Measurements from ENCODE around the gene SNX9. TPM values are rescaled to one million over a fixed set of nuclear protein-coding genes. Genes with fewer than 3 reads are reported as not detected.

The SNX9 gene
- polyA plus RNA-seq, 4 donors, result 36.4 to 57.8 (median 51.3) TPM

GRCh38 chr6:157831018-157831369 lies 7.9 kb downstream of the SNX9 start:
- H3K27me3 ChIP-seq (ENCODE audit: control insufficient read depth in 3 of 3, insufficient read depth in 3 of 3, low read length in 3 of 3), result no peaks in the 10 kb centered on the region
- FAIRE-seq, result no peak
- WGBS, 3 donors, result 80 to 94% (median 85%) methylated on average over 2 of the region's 2 CpGs
- peaks cover 0 to 14% (median 0%) of the 10 kb centered on the region in 3 donors for H3K36me3 ChIP-seq (ENCODE audit: control insufficient read depth in 3 of 3, insufficient read depth in 2 of 3, low read depth in 1 of 3, low read length in 3 of 3)
- H3K4me1 ChIP-seq (ENCODE audit: control insufficient read depth in 3 of 3, insufficient read depth in 2 of 3, low read depth in 1 of 3, low read length in 2 of 3), result peaks cover 2 to 4% (median 3%) of the 10 kb centered on the region in 3 donors
- peaks cover 0 to 5% of the 10 kb centered on the region in 2 donors for H3K9me3 ChIP-seq (ENCODE audit: control insufficient read depth in 2 of 2, insufficient read depth in 1 of 2, low read depth in 1 of 2, low read length in 1 of 2)
- DNase-seq, result no peak
- no peak overlapping the region for H3K4me3 ChIP-seq (ENCODE audit: low read depth in 1 of 3, low read length in 3 of 3)
- peak overlapping the region in 1 of 3 donors; percentile 30 for H3K27ac ChIP-seq (ENCODE audit: low read depth in 1 of 3, low read length in 2 of 3)

- Histone ChIP-seq H3K27ac (ENCODE audit: low read depth in 1 of 3, low read length in 2 of 3) (peak overlapping the region in 1 of 3 donors; percentile 37), H3K27me3 (ENCODE audit: control insufficient read depth in 3 of 3, insufficient read depth in 3 of 3, low read length in 3 of 3) (no peaks in the 10 kb centered on the region), H3K4me3 (ENCODE audit: low read depth in 1 of 3, low read length in 3 of 3) (no peak overlapping the region), H3K4me1 (ENCODE audit: control insufficient read depth in 3 of 3, insufficient read depth in 2 of 3, low read depth in 1 of 3, low read length in 2 of 3) (peaks cover 2 to 4% (median 3%) of the 10 kb centered on the region in 3 donors), H3K9me3 (ENCODE audit: control insufficient read depth in 2 of 2, insufficient read depth in 1 of 2, low read depth in 1 of 2, low read length in 1 of 2) (peaks cover 0 to 5% of the 10 kb centered on the region in 2 donors), H3K36me3 (ENCODE audit: control insufficient read depth in 3 of 3, insufficient read depth in 2 of 3, low read depth in 1 of 3, low read length in 3 of 3) (peaks cover 0 to 14% (median 0%) of the 10 kb centered on the region in 3 donors)
- peak in 1 of 2 donors; percentile 38 for DNase-seq
- 64 to 78% (median 65%) methylated on average over 3 of the region's 3 CpGs for WGBS, 3 donors
- no peak for FAIRE-seq
Measured at GRCh38 chr6:157831424-157832249, 8.6 kb downstream of the SNX9 start.

GRCh38 chr6:157832250-157832967 lies 9.4 kb downstream of the SNX9 start:
- Histone ChIP-seq H3K4me1 (ENCODE audit: control insufficient read depth in 3 of 3, insufficient read depth in 2 of 3, low read depth in 1 of 3, low read length in 2 of 3) (peaks cover 2 to 4% (median 3%) of the 10 kb centered on the region in 3 donors), H3K27me3 (ENCODE audit: control insufficient read depth in 3 of 3, insufficient read depth in 3 of 3, low read length in 3 of 3) (no peaks in the 10 kb centered on the region), H3K27ac (ENCODE audit: low read depth in 1 of 3, low read length in 2 of 3) (peak overlapping the region in 1 of 3 donors; percentile 37), H3K36me3 (ENCODE audit: control insufficient read depth in 3 of 3, insufficient read depth in 2 of 3, low read depth in 1 of 3, low read length in 3 of 3) (peaks cover 0 to 14% (median 0%) of the 10 kb centered on the region in 3 donors), H3K4me3 (ENCODE audit: low read depth in 1 of 3, low read length in 3 of 3) (no peak overlapping the region), H3K9me3 (ENCODE audit: control insufficient read depth in 2 of 2, insufficient read depth in 1 of 2, low read depth in 1 of 2, low read length in 1 of 2) (peaks cover 0 to 5% of the 10 kb centered on the region in 2 donors)
- DNase-seq (no peak), FAIRE-seq (no peak)
- 69 to 80% (median 79%) methylated on average over 3 of the region's 3 CpGs for WGBS, 3 donors

- Histone ChIP-seq H3K27ac (ENCODE audit: low read depth in 1 of 3, low read length in 2 of 3) (no peak overlapping the region), H3K4me3 (ENCODE audit: low read depth in 1 of 3, low read length in 3 of 3) (no peak overlapping the region), H3K36me3 (ENCODE audit: control insufficient read depth in 3 of 3, insufficient read depth in 2 of 3, low read depth in 1 of 3, low read length in 3 of 3) (peaks cover 0 to 12% (median 0%) of the 10 kb centered on the region in 3 donors), H3K4me1 (ENCODE audit: control insufficient read depth in 3 of 3, insufficient read depth in 2 of 3, low read depth in 1 of 3, low read length in 2 of 3) (peaks cover 2 to 4% (median 3%) of the 10 kb centered on the region in 3 donors), H3K9me3 (ENCODE audit: control insufficient read depth in 2 of 2, insufficient read depth in 1 of 2, low read depth in 1 of 2, low read length in 1 of 2) (peaks cover 0 to 5% of the 10 kb centered on the region in 2 donors), H3K27me3 (ENCODE audit: control insufficient read depth in 3 of 3, insufficient read depth in 3 of 3, low read length in 3 of 3) (no peaks in the 10 kb centered on the region)
- no peak for DNase-seq
- FAIRE-seq, result no peak
- WGBS, 3 donors, result 91 to 95% (median 92%) methylated on average over 6 of the region's 6 CpGs
Measured at GRCh38 chr6:157834549-157834948, 11.5 kb downstream of the SNX9 start.

- Histone ChIP-seq H3K4me1 (ENCODE audit: control insufficient read depth in 3 of 3, insufficient read depth in 2 of 3, low read depth in 1 of 3, low read length in 2 of 3) (peaks cover 3 to 10% (median 8%) of the 10 kb centered on the region in 3 donors), H3K4me3 (ENCODE audit: low read depth in 1 of 3, low read length in 3 of 3) (no peak overlapping the region), H3K36me3 (ENCODE audit: control insufficient read depth in 3 of 3, insufficient read depth in 2 of 3, low read depth in 1 of 3, low read length in 3 of 3) (peaks cover 0 to 10% (median 0%) of the 10 kb centered on the region in 3 donors), H3K9me3 (ENCODE audit: control insufficient read depth in 2 of 2, insufficient read depth in 1 of 2, low read depth in 1 of 2, low read length in 1 of 2) (no peaks in the 10 kb centered on the region), H3K27ac (ENCODE audit: low read depth in 1 of 3, low read length in 2 of 3) (no peak overlapping the region), H3K27me3 (ENCODE audit: control insufficient read depth in 3 of 3, insufficient read depth in 3 of 3, low read length in 3 of 3) (no peaks in the 10 kb centered on the region)
- FAIRE-seq (no peak), DNase-seq (no peak)
- 86 to 87% (median 87%) methylated on average over 5 of the region's 5 CpGs for WGBS, 3 donors
Measured at GRCh38 chr6:157838718-157839430, 15.8 kb downstream of the SNX9 start.

- DNase-seq, result no peak
- H3K27me3 ChIP-seq (ENCODE audit: control insufficient read depth in 3 of 3, insufficient read depth in 3 of 3, low read length in 3 of 3), result no peaks in the 10 kb centered on the region
- no peak for FAIRE-seq
- WGBS, 3 donors, result 95 to 99% (median 96%) methylated on average over 5 of the region's 5 CpGs
- H3K4me3 ChIP-seq (ENCODE audit: low read depth in 1 of 3, low read length in 3 of 3), result no peak overlapping the region
- H3K27ac ChIP-seq (ENCODE audit: low read depth in 1 of 3, low read length in 2 of 3), result no peak overlapping the region
- no peaks in the 10 kb centered on the region for H3K9me3 ChIP-seq (ENCODE audit: control insufficient read depth in 2 of 2, insufficient read depth in 1 of 2, low read depth in 1 of 2, low read length in 1 of 2)
- peaks cover 3 to 10% (median 8%) of the 10 kb centered on the region in 3 donors for H3K4me1 ChIP-seq (ENCODE audit: control insufficient read depth in 3 of 3, insufficient read depth in 2 of 3, low read depth in 1 of 3, low read length in 2 of 3)
- peaks cover 0 to 11% (median 0%) of the 10 kb centered on the region in 3 donors for H3K36me3 ChIP-seq (ENCODE audit: control insufficient read depth in 3 of 3, insufficient read depth in 2 of 3, low read depth in 1 of 3, low read length in 3 of 3)
Measured at GRCh38 chr6:157839606-157840005, 16.6 kb downstream of the SNX9 start.

GRCh38 chr6:157840261-157840660 lies 17.2 kb downstream of the SNX9 start:
- FAIRE-seq (no peak), DNase-seq (no peak)
- Histone ChIP-seq H3K27ac (ENCODE audit: low read depth in 1 of 3, low read length in 2 of 3) (no peak overlapping the region), H3K4me3 (ENCODE audit: low read depth in 1 of 3, low read length in 3 of 3) (no peak overlapping the region), H3K9me3 (ENCODE audit: control insufficient read depth in 2 of 2, insufficient read depth in 1 of 2, low read depth in 1 of 2, low read length in 1 of 2) (no peaks in the 10 kb centered on the region), H3K4me1 (ENCODE audit: control insufficient read depth in 3 of 3, insufficient read depth in 2 of 3, low read depth in 1 of 3, low read length in 2 of 3) (peaks cover 3 to 10% (median 8%) of the 10 kb centered on the region in 3 donors), H3K36me3 (ENCODE audit: control insufficient read depth in 3 of 3, insufficient read depth in 2 of 3, low read depth in 1 of 3, low read length in 3 of 3) (peaks cover 0 to 11% (median 0%) of the 10 kb centered on the region in 3 donors), H3K27me3 (ENCODE audit: control insufficient read depth in 3 of 3, insufficient read depth in 3 of 3, low read length in 3 of 3) (no peaks in the 10 kb centered on the region)
- 73 to 94% (median 93%) methylated on average over 2 of the region's 2 CpGs for WGBS, 3 donors

GRCh38 chr6:157840776-157841175 lies 17.7 kb downstream of the SNX9 start:
- no peak for FAIRE-seq
- 61 to 85% (median 77%) methylated on average over 6 of the region's 6 CpGs for WGBS, 3 donors

More at GRCh38 chr6:157840776-157841175, 17.7 kb downstream of the SNX9 start:
- DNase-seq, result no peak
- Histone ChIP-seq H3K4me3 (ENCODE audit: low read depth in 1 of 3, low read length in 3 of 3) (no peak overlapping the region), H3K36me3 (ENCODE audit: control insufficient read depth in 3 of 3, insufficient read depth in 2 of 3, low read depth in 1 of 3, low read length in 3 of 3) (peaks cover 0 to 6% (median 0%) of the 10 kb centered on the region in 3 donors), H3K27me3 (ENCODE audit: control insufficient read depth in 3 of 3, insufficient read depth in 3 of 3, low read length in 3 of 3) (no peaks in the 10 kb centered on the region), H3K4me1 (ENCODE audit: control insufficient read depth in 3 of 3, insufficient read depth in 2 of 3, low read depth in 1 of 3, low read length in 2 of 3) (peaks cover 3 to 14% (median 13%) of the 10 kb centered on the region in 3 donors), H3K9me3 (ENCODE audit: control insufficient read depth in 2 of 2, insufficient read depth in 1 of 2, low read depth in 1 of 2, low read length in 1 of 2) (no peaks in the 10 kb centered on the region), H3K27ac (ENCODE audit: low read depth in 1 of 3, low read length in 2 of 3) (peak overlapping the region in 1 of 3 donors; percentile 62)
